ENCODE results near the gene CARNS1. TPM values are rescaled to one million over a fixed set of nuclear protein-coding genes. Genes with fewer than 3 reads are reported as not detected.

CARNS1 gene
- total RNA-seq, 1 experiment from 2014 or later = 0.07 TPM

GRCh38 chr11:67466367-67466766 lies 50.9 kb downstream of the CARNS1 start:
- intact Hi-C loops (cut with micrococcal nuclease) = no loop called here
- ChIA-PET CTCF (interaction anchor here (0.6 to 0.7 kb wide), 2 partner anchors 46 to 195 kb away, joined by 3 read pairs; no protein-coding TSS in a partner anchor), POLR2A (interaction anchor here (0.6 to 3.1 kb wide), 4 partner anchors 38 to 588 kb away, joined by 3 to 19 read pairs (median 4); partner anchors contain the start of genes GSTP1 and RPS6KB2)

GRCh38 chr11:67466962-67467771 lies 51.7 kb downstream of the CARNS1 start:
- intact Hi-C loops (cut with micrococcal nuclease) = no loop called here
- Mint-ChIP-seq H3K4me3 (ENCODE audit: unreplicated experiment) (peak overlapping the region; percentile 95), H3K4me1 (ENCODE audit: insufficient read depth, unreplicated experiment) (peaks cover 20% of the 10 kb centered on the region), H3K36me3 (ENCODE audit: insufficient read depth, unreplicated experiment) (peaks cover 17% of the 10 kb centered on the region), H3K27ac (ENCODE audit: low read depth, unreplicated experiment) (peak overlapping the region; percentile 79), H3K9me3 (ENCODE audit: unreplicated experiment) (no peaks in the 10 kb centered on the region), H3K27me3 (ENCODE audit: insufficient read depth, unreplicated experiment) (no peaks in the 10 kb centered on the region)
- ChIA-PET CTCF (interaction anchor here (0.7 to 1.9 kb wide), 4 partner anchors 39 to 195 kb away, joined by 3 to 8 read pairs (median 4); partner anchors contain the start of gene RPS6KB2), POLR2A (interaction anchor here (1.2 to 3.2 kb wide), 10 partner anchors 8 to 116 kb away, joined by 3 to 48 read pairs (median 12); partner anchors contain the start of genes AIP, CDK2AP2, GSTP1 and POLD4)
- TF ChIP-seq CTCF (IDR thresholded peaks at IDR 0.05; ENCODE audit: unreplicated experiment) = no peak
- BruUV-seq (replicated peaks) = no TSS peak
- no peak for DNase-seq (ENCODE audit: unreplicated experiment)

More at GRCh38 chr11:67466367-67466766, 50.9 kb downstream of the CARNS1 start:
- no peak for DNase-seq (ENCODE audit: unreplicated experiment)
- TF ChIP-seq CTCF (IDR thresholded peaks at IDR 0.05; ENCODE audit: unreplicated experiment) = no peak
- Mint-ChIP-seq H3K27me3 (ENCODE audit: insufficient read depth, unreplicated experiment) (no peaks in the 10 kb centered on the region), H3K36me3 (ENCODE audit: insufficient read depth, unreplicated experiment) (peaks cover 13% of the 10 kb centered on the region), H3K27ac (ENCODE audit: low read depth, unreplicated experiment) (no peak overlapping the region), H3K4me1 (ENCODE audit: insufficient read depth, unreplicated experiment) (peaks cover 20% of the 10 kb centered on the region), H3K9me3 (ENCODE audit: unreplicated experiment) (no peaks in the 10 kb centered on the region), H3K4me3 (ENCODE audit: unreplicated experiment) (no peak overlapping the region)
- BruUV-seq (replicated peaks) = no TSS peak

GRCh38 chr11:67468056-67468455 lies 52.6 kb downstream of the CARNS1 start:
- ChIA-PET CTCF (interaction anchor here (0.6 to 1.9 kb wide), 11 partner anchors 9 to 413 kb away, joined by 3 to 8 read pairs (median 3); partner anchors contain the start of gene RPS6KB2), POLR2A (interaction anchor here (0.6 to 3.2 kb wide), 28 partner anchors 9 to 229 kb away, joined by 3 to 48 read pairs (median 4); partner anchors contain the start of genes AIP, CDK2AP2, CLCF1 and CORO1B)
- H3K9me3 Mint-ChIP-seq (ENCODE audit: unreplicated experiment) = no peaks in the 10 kb centered on the region
- peak overlapping the region; percentile 79 for H3K27ac Mint-ChIP-seq (ENCODE audit: low read depth, unreplicated experiment)
- H3K4me1 Mint-ChIP-seq (ENCODE audit: insufficient read depth, unreplicated experiment) = peaks cover 20% of the 10 kb centered on the region
- peak overlapping the region; percentile 95 for H3K4me3 Mint-ChIP-seq (ENCODE audit: unreplicated experiment)
- peaks cover 17% of the 10 kb centered on the region for H3K36me3 Mint-ChIP-seq (ENCODE audit: insufficient read depth, unreplicated experiment)
- DNase-seq (ENCODE audit: unreplicated experiment) = peak; percentile 88
- TSS peak; percentile 6 for BruUV-seq (replicated peaks)
- no peak for TF ChIP-seq CTCF (IDR thresholded peaks at IDR 0.05; ENCODE audit: unreplicated experiment)
- intact Hi-C loops (cut with micrococcal nuclease) = no loop called here
- H3K27me3 Mint-ChIP-seq (ENCODE audit: insufficient read depth, unreplicated experiment) = no peaks in the 10 kb centered on the region

- no peaks in the 10 kb centered on the region for H3K9me3 Mint-ChIP-seq (ENCODE audit: unreplicated experiment)
- peak overlapping the region; percentile 95 for H3K4me3 Mint-ChIP-seq (ENCODE audit: unreplicated experiment)
- H3K27me3 Mint-ChIP-seq (ENCODE audit: insufficient read depth, unreplicated experiment) = no peaks in the 10 kb centered on the region
- ChIA-PET POLR2A (interaction anchor here (0.6 to 3.2 kb wide), 29 partner anchors 8 to 229 kb away, joined by 3 to 48 read pairs (median 4); partner anchors contain the start of genes AIP, CDK2AP2, CLCF1 and CORO1B), CTCF (interaction anchor here (0.6 to 1.9 kb wide), 12 partner anchors 9 to 413 kb away, joined by 3 to 8 read pairs (median 3); partner anchors contain the start of gene RPS6KB2)
- peaks cover 17% of the 10 kb centered on the region for H3K36me3 Mint-ChIP-seq (ENCODE audit: insufficient read depth, unreplicated experiment)
- intact Hi-C loops (cut with micrococcal nuclease) = no loop called here
- no peak for TF ChIP-seq CTCF (IDR thresholded peaks at IDR 0.05; ENCODE audit: unreplicated experiment)
- peaks cover 20% of the 10 kb centered on the region for H3K4me1 Mint-ChIP-seq (ENCODE audit: insufficient read depth, unreplicated experiment)
- DNase-seq (ENCODE audit: unreplicated experiment) = no peak
- BruUV-seq (replicated peaks) = no TSS peak
- H3K27ac Mint-ChIP-seq (ENCODE audit: low read depth, unreplicated experiment) = peak overlapping the region; percentile 79
These were observed 52.9 kb downstream of the CARNS1 start for GRCh38 chr11:67468456-67468758.

Measured in MCF 10A (cell line).